ENCODE results near the gene E2F7. TPM values are rescaled to one million over a fixed set of nuclear protein-coding genes. Genes with fewer than 3 reads are reported as not detected.
"Not testable (repeated sequence)": the region's sequence is repeated elsewhere in the genome, so short reads cannot be mapped to it uniquely, and the experiment has no call there.

The E2F7 gene
- total RNA-seq, 1 experiment from 2014 or later: 19.5 TPM

DNA sequence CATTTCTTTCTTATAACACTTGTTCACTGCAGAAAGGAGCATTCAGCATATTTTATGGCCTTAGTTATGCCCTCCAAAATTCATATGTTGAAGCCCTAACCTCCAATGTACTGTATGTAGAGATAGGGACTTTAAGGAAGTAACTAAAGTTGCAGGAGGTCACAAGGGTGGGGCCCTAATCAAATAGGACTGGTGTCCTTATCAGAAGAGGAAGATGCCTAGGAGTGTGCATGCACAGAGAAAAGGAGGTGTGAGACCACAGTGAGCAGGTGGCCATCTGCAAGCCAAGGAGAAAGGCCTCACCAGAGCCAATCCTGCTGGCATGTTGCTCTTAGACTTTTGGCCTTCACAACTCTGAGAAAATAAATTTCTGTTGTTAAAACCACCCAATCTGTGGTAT is 12.9 kb upstream of the E2F7 start (continued):
- TF ChIP-seq, protein P1, sequence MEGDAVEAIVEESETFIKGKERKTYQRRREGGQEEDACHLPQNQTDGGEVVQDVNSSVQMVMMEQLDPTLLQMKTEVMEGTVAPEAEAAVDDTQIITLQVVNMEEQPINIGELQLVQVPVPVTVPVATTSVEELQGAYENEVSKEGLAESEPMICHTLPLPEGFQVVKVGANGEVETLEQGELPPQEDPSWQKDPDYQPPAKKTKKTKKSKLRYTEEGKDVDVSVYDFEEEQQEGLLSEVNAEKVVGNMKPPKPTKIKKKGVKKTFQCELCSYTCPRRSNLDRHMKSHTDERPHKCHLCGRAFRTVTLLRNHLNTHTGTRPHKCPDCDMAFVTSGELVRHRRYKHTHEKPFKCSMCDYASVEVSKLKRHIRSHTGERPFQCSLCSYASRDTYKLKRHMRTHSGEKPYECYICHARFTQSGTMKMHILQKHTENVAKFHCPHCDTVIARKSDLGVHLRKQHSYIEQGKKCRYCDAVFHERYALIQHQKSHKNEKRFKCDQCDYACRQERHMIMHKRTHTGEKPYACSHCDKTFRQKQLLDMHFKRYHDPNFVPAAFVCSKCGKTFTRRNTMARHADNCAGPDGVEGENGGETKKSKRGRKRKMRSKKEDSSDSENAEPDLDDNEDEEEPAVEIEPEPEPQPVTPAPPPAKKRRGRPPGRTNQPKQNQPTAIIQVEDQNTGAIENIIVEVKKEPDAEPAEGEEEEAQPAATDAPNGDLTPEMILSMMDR (IDR thresholded peaks at IDR 0.05 in 2 of 3, conservative IDR thresholded peaks at IDR 0.05 in 1 of 3; ENCODE audit: borderline replicate concordance in 1 of 3, insufficient read depth in 1 of 3, low read depth in 2 of 3, low read length in 2 of 3): no peak
- no peak for TF ChIP-seq POLR2AphosphoS5 (IDR thresholded peaks at IDR 0.05; ENCODE audit: low read depth, low read length)

DNA sequence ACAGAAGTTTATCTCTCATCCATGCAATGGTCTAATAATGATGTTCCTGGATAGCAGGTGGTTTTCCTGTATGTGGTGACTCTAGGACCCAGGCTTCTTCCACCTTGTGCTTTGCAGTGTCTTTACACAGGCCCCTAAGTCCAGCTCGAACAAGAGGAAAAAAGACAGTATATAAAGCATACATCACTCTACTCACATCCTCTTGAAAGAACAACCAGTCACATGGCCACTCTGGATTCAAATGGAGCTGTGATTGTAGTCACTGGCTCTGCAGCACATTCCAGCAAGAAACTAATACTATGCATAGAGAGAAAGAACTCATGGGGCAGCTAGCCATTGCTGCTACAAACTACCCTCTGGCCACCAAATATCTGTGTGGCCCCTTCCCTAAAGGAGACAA is 11.5 kb upstream of the E2F7 start:
- ATAC-seq (no peak), DNase-seq (ENCODE audit: low read depth, low spot score) (no peak)
- RAD21 ChIA-PET (ENCODE audit: low non-redundant PET in 1 of 2, low total read pairs in 2 of 2, uncharacterized antibody in 2 of 2, unreplicated experiment in 2 of 2): no interaction called here
- CTCF ChIA-PET: no interaction called here
- no peak overlapping the region for H3K27ac ChIP-seq (ENCODE audit: low read depth, low read length)
- no TSS peak for BruUV-seq (replicated peaks)
- no peak overlapping the region for H3K4me3 ChIP-seq (replicated peaks in 1 of 2; ENCODE audit: low read depth in 1 of 2, low read length in 2 of 2)
- H2AFZ ChIP-seq (ENCODE audit: low read depth, low read length, poor library complexity, severe bottlenecking): no peak overlapping the region
- no peaks in the 10 kb centered on the region for H3K9me3 ChIP-seq (ENCODE audit: control insufficient read depth in 1 of 2, insufficient read depth in 1 of 2, low read depth in 1 of 2, low read length in 2 of 2)
- H3K9ac ChIP-seq (ENCODE audit: low read length): no peak overlapping the region
- no peaks in the 10 kb centered on the region for H3K79me2 ChIP-seq (ENCODE audit: insufficient read depth, low read length)
- POLR2A ChIA-PET: no interaction called here
- no peaks in the 10 kb centered on the region for H4K20me1 ChIP-seq (ENCODE audit: insufficient read depth)
- H3K27me3 ChIP-seq (ENCODE audit: insufficient read depth, low read length): no peaks in the 10 kb centered on the region
- no peaks in the 10 kb centered on the region for H3K9me2 ChIP-seq (ENCODE audit: insufficient read depth)
- no peaks in the 10 kb centered on the region for H3K4me1 ChIP-seq (ENCODE audit: control insufficient read depth in 1 of 2, insufficient read depth in 2 of 2, low read length in 2 of 2)
- no peaks in the 10 kb centered on the region for H3K36me3 ChIP-seq (ENCODE audit: control insufficient read depth in 1 of 2, insufficient read depth in 2 of 2, low read length in 2 of 2)
- intact Hi-C loops (cut with micrococcal nuclease): no loop called here
- no peak for TF ChIP-seq POLR2A (IDR thresholded peaks at IDR 0.05; ENCODE audit: borderline replicate concordance, extremely low read depth, insufficient read depth, insufficient read length)
- no peak for TF ChIP-seq EZH2phosphoT487 (IDR thresholded peaks at IDR 0.05; ENCODE audit: borderline replicate concordance)
- no peak for TF ChIP-seq SRF (IDR thresholded peaks at IDR 0.05; ENCODE audit: low read depth)
- TF ChIP-seq EGR1 (IDR thresholded peaks at IDR 0.05; ENCODE audit: low read depth): no peak
- TF ChIP-seq RAD21 (IDR thresholded peaks at IDR 0.05; ENCODE audit: low read depth): no peak
- TF ChIP-seq JUND (IDR thresholded peaks at IDR 0.05): no peak
- TF ChIP-seq ZNF274 (IDR thresholded peaks at IDR 0.05; ENCODE audit: low read depth, low read length): no peak
- TF ChIP-seq, protein P2, sequence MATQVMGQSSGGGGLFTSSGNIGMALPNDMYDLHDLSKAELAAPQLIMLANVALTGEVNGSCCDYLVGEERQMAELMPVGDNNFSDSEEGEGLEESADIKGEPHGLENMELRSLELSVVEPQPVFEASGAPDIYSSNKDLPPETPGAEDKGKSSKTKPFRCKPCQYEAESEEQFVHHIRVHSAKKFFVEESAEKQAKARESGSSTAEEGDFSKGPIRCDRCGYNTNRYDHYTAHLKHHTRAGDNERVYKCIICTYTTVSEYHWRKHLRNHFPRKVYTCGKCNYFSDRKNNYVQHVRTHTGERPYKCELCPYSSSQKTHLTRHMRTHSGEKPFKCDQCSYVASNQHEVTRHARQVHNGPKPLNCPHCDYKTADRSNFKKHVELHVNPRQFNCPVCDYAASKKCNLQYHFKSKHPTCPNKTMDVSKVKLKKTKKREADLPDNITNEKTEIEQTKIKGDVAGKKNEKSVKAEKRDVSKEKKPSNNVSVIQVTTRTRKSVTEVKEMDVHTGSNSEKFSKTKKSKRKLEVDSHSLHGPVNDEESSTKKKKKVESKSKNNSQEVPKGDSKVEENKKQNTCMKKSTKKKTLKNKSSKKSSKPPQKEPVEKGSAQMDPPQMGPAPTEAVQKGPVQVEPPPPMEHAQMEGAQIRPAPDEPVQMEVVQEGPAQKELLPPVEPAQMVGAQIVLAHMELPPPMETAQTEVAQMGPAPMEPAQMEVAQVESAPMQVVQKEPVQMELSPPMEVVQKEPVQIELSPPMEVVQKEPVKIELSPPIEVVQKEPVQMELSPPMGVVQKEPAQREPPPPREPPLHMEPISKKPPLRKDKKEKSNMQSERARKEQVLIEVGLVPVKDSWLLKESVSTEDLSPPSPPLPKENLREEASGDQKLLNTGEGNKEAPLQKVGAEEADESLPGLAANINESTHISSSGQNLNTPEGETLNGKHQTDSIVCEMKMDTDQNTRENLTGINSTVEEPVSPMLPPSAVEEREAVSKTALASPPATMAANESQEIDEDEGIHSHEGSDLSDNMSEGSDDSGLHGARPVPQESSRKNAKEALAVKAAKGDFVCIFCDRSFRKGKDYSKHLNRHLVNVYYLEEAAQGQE (IDR thresholded peaks at IDR 0.05; ENCODE audit: low read depth): no peak
- H3K4me2 ChIP-seq (ENCODE audit: low read length): no peak overlapping the region

DNA sequence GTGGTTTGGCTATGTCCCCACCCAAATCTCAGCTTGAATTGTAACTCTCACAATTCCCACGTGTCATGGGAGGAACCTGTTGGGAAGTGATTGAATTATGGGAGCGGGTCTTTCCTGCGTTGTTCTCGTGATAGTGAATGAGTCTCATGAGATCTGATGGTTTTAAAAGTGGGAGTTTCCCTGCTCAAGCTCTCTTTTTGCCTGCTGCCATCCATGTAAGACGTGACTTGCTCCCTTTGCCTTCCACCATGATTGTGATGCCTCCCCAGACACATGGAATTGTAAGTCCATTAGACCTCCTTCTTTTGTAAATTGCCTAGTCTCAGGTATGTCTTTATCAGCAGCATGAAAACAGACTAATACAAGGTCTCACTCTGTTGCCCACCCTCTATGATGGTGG is 8.5 kb upstream of the E2F7 start:
- BruUV-seq (replicated peaks); H3K4me2 ChIP-seq (ENCODE audit: low read length); H3K27ac ChIP-seq (ENCODE audit: low read depth, low read length); DNase-seq (ENCODE audit: low read depth, low spot score); H3K4me3 ChIP-seq (replicated peaks in 1 of 2; ENCODE audit: low read depth in 1 of 2, low read length in 2 of 2); intact Hi-C loops (cut with micrococcal nuclease); ATAC-seq; CTCF ChIA-PET; H3K27me3 ChIP-seq (ENCODE audit: insufficient read depth, low read length); POLR2A ChIA-PET; H3K4me1 ChIP-seq (ENCODE audit: control insufficient read depth in 1 of 2, insufficient read depth in 2 of 2, low read length in 2 of 2); H3K9me3 ChIP-seq (ENCODE audit: control insufficient read depth in 1 of 2, insufficient read depth in 1 of 2, low read depth in 1 of 2, low read length in 2 of 2); RAD21 ChIA-PET (ENCODE audit: low non-redundant PET in 1 of 2, low total read pairs in 2 of 2, uncharacterized antibody in 2 of 2, unreplicated experiment in 2 of 2); H3K9me2 ChIP-seq (ENCODE audit: insufficient read depth); H3K79me2 ChIP-seq (ENCODE audit: insufficient read depth, low read length); H3K36me3 ChIP-seq (ENCODE audit: control insufficient read depth in 1 of 2, insufficient read depth in 2 of 2, low read length in 2 of 2); H4K20me1 ChIP-seq (ENCODE audit: insufficient read depth); H2AFZ ChIP-seq (ENCODE audit: low read depth, low read length, poor library complexity, severe bottlenecking); H3K9ac ChIP-seq (ENCODE audit: low read length): not testable (repeated sequence)
